ENCODE data around the gene TMED4.

The TMED4 gene

DNA sequence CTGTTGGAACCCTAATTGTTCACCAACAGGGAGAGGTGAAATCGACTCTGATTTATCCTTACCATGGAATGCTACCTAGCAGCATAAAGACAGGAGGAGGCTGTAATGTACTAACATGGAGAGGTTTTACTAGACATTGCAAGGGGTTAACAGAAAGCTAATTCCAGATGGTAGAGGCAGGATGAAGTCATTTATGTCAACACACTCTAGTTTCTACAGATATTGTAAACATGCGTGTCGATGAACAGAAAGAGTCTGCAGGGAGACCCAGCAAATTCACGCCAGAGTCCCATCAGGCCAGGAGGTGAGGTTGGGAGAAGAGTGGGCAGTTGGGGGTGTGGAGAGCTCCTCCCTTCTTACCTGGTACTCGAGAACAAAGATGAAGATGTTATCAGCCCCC is 47.9 kb downstream of the TMED4 start:
- DNase-seq, result no peak
- Histone ChIP-seq H3K9me3 (ENCODE audit: control insufficient read depth, low read length) (no peaks in the 10 kb centered on the region), H3K27ac (ENCODE audit: insufficient read depth, low read length, poor library complexity, severe bottlenecking) (no peak overlapping the region), H3K4me1 (ENCODE audit: control insufficient read depth, insufficient read depth, low read length, poor library complexity, severe bottlenecking) (no peaks in the 10 kb centered on the region), H3K4me3 (ENCODE audit: insufficient read depth, low read depth, low read length, poor library complexity, severe bottlenecking) (no peak overlapping the region), H3K36me3 (ENCODE audit: control insufficient read depth, insufficient read depth, low read length) (no peaks in the 10 kb centered on the region), H3K27me3 (replicated peaks; ENCODE audit: control insufficient read depth, insufficient read depth, low read length, poor library complexity, severe bottlenecking) (no peaks in the 10 kb centered on the region)

DNA sequence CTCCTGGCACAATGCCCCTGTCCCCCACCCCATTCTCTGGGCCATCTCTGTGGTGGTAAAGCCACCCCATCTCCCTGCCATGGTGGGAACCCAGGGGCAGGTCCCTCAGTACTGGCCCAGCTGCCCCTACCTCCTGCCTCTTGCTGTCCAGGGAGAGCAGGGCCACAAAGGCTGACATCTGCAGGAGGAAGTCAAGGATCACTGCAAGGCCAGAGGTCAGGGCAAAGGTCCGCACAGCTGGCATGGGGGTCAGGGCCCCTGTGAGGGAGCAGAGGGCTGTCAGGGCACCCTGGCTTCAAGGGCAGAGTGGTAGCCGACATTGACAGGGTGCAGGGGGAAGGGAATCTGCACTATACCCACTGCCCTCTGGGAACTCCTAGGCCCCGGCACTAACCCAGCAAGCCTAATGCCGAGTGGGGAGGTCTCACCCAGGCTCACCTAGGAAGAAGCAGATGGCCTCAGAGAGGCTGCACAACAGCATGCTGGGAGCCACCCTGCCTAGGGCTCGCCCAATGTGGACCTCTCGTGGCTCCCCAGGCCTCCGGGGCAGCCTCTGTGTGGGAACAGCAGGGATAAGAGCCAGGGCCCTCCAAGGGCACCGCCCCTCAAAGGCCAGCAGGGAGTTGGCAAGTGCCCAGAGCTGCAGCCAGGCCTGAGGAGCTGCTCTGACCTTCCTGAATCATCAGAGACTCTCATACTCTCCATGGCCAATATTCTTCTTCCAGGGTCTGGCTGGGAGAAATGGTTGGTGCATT is 48.6 kb downstream of the TMED4 start:
- no peaks in the 10 kb centered on the region for H3K4me1 ChIP-seq (ENCODE audit: control insufficient read depth, insufficient read depth, low read length, poor library complexity, severe bottlenecking)
- H3K9me3 ChIP-seq (ENCODE audit: control insufficient read depth, low read length), result no peaks in the 10 kb centered on the region
- no peak for DNase-seq
- H3K27me3 ChIP-seq (replicated peaks; ENCODE audit: control insufficient read depth, insufficient read depth, low read length, poor library complexity, severe bottlenecking), result no peaks in the 10 kb centered on the region
- no peak overlapping the region for H3K4me3 ChIP-seq (ENCODE audit: insufficient read depth, low read depth, low read length, poor library complexity, severe bottlenecking)
- H3K36me3 ChIP-seq (ENCODE audit: control insufficient read depth, insufficient read depth, low read length), result no peaks in the 10 kb centered on the region
- no peak overlapping the region for H3K27ac ChIP-seq (ENCODE audit: insufficient read depth, low read length, poor library complexity, severe bottlenecking)

DNA sequence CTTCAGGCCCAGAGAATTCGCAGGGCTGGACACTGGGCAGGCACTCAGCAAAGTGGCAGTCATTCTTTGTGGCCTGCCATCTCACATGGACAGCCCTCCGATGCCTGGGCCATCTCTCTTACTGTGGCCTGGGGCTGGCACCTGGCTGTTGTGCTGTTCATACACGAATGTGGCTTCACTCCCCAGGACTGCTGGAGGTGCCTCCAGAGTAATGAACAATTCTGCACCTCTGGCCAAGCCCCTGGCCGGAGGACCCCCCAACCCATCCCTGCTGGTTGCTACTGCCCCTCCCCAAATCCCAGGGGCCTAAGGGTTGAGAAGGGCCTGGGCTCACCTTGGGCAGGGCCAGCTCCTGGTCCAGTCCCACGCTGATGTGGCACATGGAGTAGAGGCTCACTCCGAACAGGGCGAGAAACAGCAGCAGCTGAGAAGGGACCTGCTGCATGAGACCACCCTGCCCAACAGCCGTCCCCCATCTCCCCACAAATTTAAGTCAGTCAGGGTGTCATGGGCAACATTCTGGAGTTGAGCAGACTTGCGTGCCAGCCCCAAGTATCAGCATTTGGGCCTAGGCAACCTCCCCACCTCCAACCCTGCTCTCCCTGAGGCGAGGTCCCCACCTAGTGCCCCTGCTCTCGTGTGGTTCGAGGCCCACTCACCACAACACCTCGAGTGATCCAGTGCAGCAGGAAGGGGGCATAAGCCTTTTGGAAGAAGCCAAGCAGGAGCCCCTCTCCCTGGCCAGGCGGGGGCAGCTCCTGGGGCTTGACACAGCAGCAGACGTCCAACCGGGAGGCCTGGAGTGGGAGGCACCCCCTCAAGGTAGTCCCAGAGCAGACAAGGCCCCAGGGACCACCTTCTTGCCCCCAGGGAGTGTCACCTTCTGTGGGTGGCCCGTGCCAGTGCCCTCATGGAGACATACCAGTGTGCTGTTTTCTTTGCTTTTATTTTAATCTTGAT is 50.3 kb downstream of the TMED4 start:
- Histone ChIP-seq H3K4me3 (ENCODE audit: insufficient read depth, low read depth, low read length, poor library complexity, severe bottlenecking) (no peak overlapping the region), H3K27me3 (replicated peaks; ENCODE audit: control insufficient read depth, insufficient read depth, low read length, poor library complexity, severe bottlenecking) (no peaks in the 10 kb centered on the region), H3K9me3 (ENCODE audit: control insufficient read depth, low read length) (no peaks in the 10 kb centered on the region), H3K36me3 (ENCODE audit: control insufficient read depth, insufficient read depth, low read length) (no peaks in the 10 kb centered on the region), H3K4me1 (ENCODE audit: control insufficient read depth, insufficient read depth, low read length, poor library complexity, severe bottlenecking) (no peaks in the 10 kb centered on the region), H3K27ac (ENCODE audit: insufficient read depth, low read length, poor library complexity, severe bottlenecking) (no peak overlapping the region)
- DNase-seq, result no peak

DNA sequence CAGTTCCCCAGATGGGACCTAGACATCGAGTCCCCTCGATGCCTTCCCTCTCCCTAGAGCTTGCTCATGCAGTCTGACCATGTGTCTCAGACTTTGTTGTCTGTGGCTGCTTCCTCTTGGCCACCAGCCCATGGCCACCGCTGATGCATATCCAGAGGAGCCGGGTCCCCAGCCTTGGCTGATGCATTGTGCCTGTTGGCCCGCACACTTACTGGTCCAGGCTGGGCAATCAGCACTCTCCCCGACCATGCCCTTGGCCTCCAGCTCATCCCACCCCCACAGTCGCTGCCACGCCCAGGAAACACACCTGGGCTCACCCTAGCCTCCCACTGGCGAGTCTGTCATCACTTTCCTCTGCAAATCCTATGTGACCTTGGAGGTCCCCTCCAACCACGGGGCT is 51.0 kb downstream of the TMED4 start:
- no peaks in the 10 kb centered on the region for H3K9me3 ChIP-seq (ENCODE audit: control insufficient read depth, low read length)
- no peak for DNase-seq
- no peaks in the 10 kb centered on the region for H3K4me1 ChIP-seq (ENCODE audit: control insufficient read depth, insufficient read depth, low read length, poor library complexity, severe bottlenecking)
- H3K27ac ChIP-seq (ENCODE audit: insufficient read depth, low read length, poor library complexity, severe bottlenecking), result no peak overlapping the region
- H3K36me3 ChIP-seq (ENCODE audit: control insufficient read depth, insufficient read depth, low read length), result no peaks in the 10 kb centered on the region
- no peaks in the 10 kb centered on the region for H3K27me3 ChIP-seq (replicated peaks; ENCODE audit: control insufficient read depth, insufficient read depth, low read length, poor library complexity, severe bottlenecking)
- no peak overlapping the region for H3K4me3 ChIP-seq (ENCODE audit: insufficient read depth, low read depth, low read length, poor library complexity, severe bottlenecking)

Measured in effector memory CD4-positive, alpha-beta T cell (primary cell).